Choroid plexus epithelial cell (primary cell): ENCODE results near the gene RASAL2.

Experiments used
- DNase-seq: peaks from one replicate; pipeline ENCODE4 v3.0.0-alpha.2; 2010; ENCODE audit warnings: low read depth
- H3K4me3 ChIP-seq: 2 replicates; pipeline ENCODE4 v1.5.1; 2011; ENCODE audit warnings: low read depth, mild to moderate bottlenecking, control low read depth, low read length, moderate library complexity
- TF ChIP-seq, protein P1 (sequence below): conservative IDR thresholded peaks from 2 replicates; pipeline ENCODE4 v1.5.1; 2011; ENCODE audit warnings: low read depth, mild to moderate bottlenecking, control low read depth, inconsistent platforms, low read length, moderate library complexity

The RASAL2 gene

DNA sequence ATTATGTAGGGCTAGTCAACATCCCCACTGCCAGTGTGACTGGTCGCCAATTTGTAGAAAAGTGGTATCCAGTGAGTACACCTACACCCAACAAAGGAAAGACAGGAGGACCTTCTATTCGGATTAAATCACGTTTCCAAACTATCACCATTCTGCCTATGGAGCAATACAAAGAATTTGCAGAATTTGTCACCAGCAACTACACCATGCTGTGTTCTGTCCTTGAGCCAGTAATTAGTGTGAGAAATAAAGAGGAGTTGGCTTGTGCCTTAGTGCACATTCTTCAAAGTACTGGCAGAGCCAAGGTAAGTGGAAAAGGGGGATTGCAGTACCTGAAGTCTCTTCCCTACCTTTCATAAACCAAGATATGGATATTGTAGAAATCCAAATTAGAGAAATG is 349.0 kb downstream of the RASAL2 start:
- H3K4me3 ChIP-seq = no peak overlapping the region
- TF ChIP-seq, protein P1, sequence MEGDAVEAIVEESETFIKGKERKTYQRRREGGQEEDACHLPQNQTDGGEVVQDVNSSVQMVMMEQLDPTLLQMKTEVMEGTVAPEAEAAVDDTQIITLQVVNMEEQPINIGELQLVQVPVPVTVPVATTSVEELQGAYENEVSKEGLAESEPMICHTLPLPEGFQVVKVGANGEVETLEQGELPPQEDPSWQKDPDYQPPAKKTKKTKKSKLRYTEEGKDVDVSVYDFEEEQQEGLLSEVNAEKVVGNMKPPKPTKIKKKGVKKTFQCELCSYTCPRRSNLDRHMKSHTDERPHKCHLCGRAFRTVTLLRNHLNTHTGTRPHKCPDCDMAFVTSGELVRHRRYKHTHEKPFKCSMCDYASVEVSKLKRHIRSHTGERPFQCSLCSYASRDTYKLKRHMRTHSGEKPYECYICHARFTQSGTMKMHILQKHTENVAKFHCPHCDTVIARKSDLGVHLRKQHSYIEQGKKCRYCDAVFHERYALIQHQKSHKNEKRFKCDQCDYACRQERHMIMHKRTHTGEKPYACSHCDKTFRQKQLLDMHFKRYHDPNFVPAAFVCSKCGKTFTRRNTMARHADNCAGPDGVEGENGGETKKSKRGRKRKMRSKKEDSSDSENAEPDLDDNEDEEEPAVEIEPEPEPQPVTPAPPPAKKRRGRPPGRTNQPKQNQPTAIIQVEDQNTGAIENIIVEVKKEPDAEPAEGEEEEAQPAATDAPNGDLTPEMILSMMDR = no peak
- no peak for DNase-seq

DNA sequence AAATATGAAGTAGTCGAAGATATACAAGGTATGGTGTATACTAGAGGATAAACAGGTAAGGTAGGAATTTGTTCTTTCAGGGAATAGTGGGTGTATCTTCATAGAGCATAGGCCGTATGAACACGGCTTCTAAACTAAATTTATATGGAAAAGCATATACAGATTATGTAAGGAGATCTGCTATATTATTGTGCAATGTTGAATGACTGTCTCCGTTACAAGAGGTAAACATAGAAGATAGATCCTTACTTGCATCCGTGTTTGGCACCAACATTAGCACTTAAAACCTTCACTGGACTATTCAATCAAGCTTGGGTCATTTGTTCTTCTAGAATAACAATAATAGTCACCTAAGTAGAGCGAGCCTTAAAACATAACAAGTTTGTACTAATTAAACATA is 357.0 kb downstream of the RASAL2 start:
- H3K4me3 ChIP-seq = no peak overlapping the region
- TF ChIP-seq, protein P1 = no peak

DNA sequence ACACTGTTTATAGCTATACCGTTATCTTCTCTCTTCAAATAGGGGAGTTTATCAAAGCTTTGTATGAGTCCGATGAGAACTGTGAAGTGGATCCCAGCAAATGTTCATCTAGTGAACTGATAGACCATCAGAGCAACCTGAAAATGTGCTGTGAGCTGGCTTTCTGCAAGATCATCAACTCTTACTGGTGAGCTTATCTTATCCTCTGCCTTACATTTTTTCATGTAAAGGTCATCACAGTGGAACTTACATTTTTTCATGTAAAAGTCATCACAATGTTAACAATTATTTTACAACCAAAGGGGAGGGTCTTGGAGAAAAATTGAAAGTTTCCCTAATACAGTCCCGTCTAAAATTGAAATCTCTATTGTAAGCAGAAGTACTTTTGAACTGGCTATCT is 357.6 kb downstream of the RASAL2 start:
- peak; percentile 65 for DNase-seq
- TF ChIP-seq, protein P1 = no peak
- H3K4me3 ChIP-seq = no peak overlapping the region

More for the DNA sequence above, 357.0 kb downstream of the RASAL2 start:
- DNase-seq = peak; percentile 40

DNA sequence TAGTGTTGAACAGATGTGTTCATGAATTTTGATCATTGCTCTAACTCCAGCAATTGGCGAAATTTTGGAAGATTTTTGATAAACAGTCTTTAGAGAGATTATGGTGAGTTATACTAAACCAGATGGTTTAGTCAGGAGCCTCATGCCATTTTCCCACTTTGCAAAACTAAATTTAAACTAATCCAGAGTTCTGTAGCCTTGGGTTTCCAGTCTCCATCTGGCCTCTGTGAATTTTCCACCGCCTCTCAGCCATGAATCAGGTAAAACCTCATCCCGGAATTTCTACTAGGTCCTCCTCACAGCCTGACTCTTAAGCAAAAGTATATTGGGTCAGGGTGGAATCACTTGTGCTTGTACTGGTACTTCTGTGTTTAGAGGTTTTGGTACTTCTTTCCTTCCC is 358.1 kb downstream of the RASAL2 start:
- TF ChIP-seq, protein P1 = no peak
- H3K4me3 ChIP-seq = no peak overlapping the region
- no peak for DNase-seq

DNA sequence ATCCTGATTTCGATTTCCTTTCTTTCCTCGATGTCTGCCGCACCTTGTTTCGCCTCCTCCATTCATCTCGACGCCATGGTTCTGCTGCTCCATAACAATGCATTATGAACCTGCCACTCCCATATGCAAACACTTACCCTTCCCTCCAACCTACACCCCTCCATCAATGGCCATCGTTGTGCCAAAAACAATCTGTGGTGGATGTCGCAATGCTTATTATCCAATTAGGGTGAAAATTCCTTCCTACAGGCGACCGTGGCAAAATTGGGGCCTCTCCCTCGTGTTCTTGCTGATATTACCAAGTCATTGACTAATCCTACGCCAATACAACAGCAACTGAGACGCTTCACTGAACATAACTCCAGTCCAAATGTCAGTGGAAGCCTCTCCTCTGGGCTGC is 362.6 kb downstream of the RASAL2 start:
- H3K4me3 ChIP-seq = no peak overlapping the region
- no peak for DNase-seq
- TF ChIP-seq, protein P1 = no peak

DNA sequence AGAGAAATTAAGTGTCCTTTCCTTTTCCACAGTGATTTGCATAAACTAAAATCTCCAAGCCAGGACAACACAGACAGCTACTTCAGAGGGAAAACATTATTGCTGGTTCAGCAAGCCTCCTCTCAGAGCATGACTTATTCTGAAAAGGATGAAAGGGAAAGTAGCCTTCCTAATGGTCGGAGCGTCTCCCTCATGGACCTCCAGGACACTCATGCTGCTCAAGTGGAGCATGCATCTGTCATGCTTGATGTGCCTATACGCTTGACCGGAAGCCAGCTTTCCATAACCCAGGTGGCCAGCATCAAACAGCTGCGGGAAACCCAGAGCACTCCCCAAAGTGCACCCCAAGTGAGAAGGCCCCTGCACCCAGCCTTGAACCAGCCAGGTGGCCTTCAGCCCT is 363.7 kb downstream of the RASAL2 start:
- no peak overlapping the region for H3K4me3 ChIP-seq
- TF ChIP-seq, protein P1 = no peak
- DNase-seq = no peak

DNA sequence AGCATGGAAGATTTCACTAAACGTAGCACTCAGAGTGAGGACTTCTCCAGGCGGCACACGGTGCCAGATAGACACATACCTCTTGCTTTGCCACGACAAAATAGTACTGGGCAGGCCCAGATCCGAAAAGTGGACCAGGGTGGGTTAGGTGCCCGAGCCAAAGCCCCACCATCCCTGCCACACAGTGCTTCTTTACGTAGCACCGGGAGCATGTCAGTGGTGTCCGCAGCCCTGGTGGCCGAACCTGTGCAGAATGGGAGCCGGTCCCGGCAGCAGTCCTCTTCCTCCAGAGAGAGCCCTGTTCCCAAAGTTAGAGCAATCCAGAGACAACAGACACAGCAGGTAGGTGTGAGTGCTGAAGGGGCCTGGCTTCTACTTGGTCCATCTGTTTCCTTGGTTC is 364.3 kb downstream of the RASAL2 start:
- TF ChIP-seq, protein P1 = no peak
- no peak overlapping the region for H3K4me3 ChIP-seq
- no peak for DNase-seq
